Keratinocyte (primary cell): Measurements from ENCODE around the gene SH3PXD2B.

Experiments
- EZH2 ChIP-seq: IDR thresholded peaks from one replicate; pipeline ENCODE4 v1.6.1; 2012; ENCODE audit warnings: inconsistent platforms, mild to moderate bottlenecking, low read length, moderate library complexity
- TF ChIP-seq, protein P1 (sequence below), 3 experiments: IDR thresholded peaks in 1 of 3; conservative IDR thresholded peaks in 1 of 3; optimal IDR thresholded peaks in 1 of 3; 2 replicates in 2 of 3; 3 replicates in 1 of 3; pipeline versions ENCODE3 to v1.5.1; 2011; ENCODE audit warnings: low read length in 3 of 3, mild to moderate bottlenecking in 3 of 3, moderate library complexity in 2 of 3, control low read depth in 1 of 3, inconsistent platforms in 1 of 3; ENCODE audit not compliant: insufficient read depth in 2 of 3; ENCODE audit errors: extremely low read depth in 1 of 3

GRCh38 chr5:172334196-172334595, 120.1 kb downstream of the SH3PXD2B start:
- TF ChIP-seq, protein P1, sequence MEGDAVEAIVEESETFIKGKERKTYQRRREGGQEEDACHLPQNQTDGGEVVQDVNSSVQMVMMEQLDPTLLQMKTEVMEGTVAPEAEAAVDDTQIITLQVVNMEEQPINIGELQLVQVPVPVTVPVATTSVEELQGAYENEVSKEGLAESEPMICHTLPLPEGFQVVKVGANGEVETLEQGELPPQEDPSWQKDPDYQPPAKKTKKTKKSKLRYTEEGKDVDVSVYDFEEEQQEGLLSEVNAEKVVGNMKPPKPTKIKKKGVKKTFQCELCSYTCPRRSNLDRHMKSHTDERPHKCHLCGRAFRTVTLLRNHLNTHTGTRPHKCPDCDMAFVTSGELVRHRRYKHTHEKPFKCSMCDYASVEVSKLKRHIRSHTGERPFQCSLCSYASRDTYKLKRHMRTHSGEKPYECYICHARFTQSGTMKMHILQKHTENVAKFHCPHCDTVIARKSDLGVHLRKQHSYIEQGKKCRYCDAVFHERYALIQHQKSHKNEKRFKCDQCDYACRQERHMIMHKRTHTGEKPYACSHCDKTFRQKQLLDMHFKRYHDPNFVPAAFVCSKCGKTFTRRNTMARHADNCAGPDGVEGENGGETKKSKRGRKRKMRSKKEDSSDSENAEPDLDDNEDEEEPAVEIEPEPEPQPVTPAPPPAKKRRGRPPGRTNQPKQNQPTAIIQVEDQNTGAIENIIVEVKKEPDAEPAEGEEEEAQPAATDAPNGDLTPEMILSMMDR (optimal IDR thresholded peaks at IDR 0.05 in 1 of 3, IDR thresholded peaks at IDR 0.05 in 1 of 3, conservative IDR thresholded peaks at IDR 0.05 in 1 of 3; ENCODE audit: extremely low read depth in 1 of 3, insufficient read depth in 2 of 3, low read length in 3 of 3): peak in 1 of 3 experiments; percentile 38
- TF ChIP-seq EZH2: no peak
